NB4 (cell line): Measurements from ENCODE around the gene ARAP2.

Experiments
- CTCF ChIP-seq: IDR thresholded peaks from one replicate; pipeline ENCODE4 v1.5.1; 2012; ENCODE audit warnings: low read depth, low read length
- MAX ChIP-seq: IDR thresholded peaks from 2 replicates; pipeline ENCODE4 v1.6.1; 2011; ENCODE audit warnings: low read depth, low read length
- POLR2A ChIP-seq: IDR thresholded peaks from 2 replicates; pipeline ENCODE4 v1.6.1; 2011; ENCODE audit warnings: mild to moderate bottlenecking; ENCODE audit not compliant: insufficient read length; ENCODE audit errors: extremely low read depth

- no peak for TF ChIP-seq CTCF
- no peak for TF ChIP-seq POLR2A
- no peak for TF ChIP-seq MAX
Measured at GRCh38 chr4:36142504-36142903, 101.8 kb downstream of the ARAP2 start.
